Stimulated activated CD4-positive, alpha-beta T cell treated with anti-CD3 and anti-CD28 coated beads, Interleukin-2, amount 100 ng/mL, for 24 hours (primary cell): Measurements from ENCODE around the gene MRPL12.
A peak's percentile ranks its signal among the peaks of the same experiment; 100 is the strongest.

Experiments used
- DNase-seq, 2 donors: peaks; one replicate each; pipeline ENCODE4 v3.0.0-alpha.2; 2020

The MRPL12 gene

DNA sequence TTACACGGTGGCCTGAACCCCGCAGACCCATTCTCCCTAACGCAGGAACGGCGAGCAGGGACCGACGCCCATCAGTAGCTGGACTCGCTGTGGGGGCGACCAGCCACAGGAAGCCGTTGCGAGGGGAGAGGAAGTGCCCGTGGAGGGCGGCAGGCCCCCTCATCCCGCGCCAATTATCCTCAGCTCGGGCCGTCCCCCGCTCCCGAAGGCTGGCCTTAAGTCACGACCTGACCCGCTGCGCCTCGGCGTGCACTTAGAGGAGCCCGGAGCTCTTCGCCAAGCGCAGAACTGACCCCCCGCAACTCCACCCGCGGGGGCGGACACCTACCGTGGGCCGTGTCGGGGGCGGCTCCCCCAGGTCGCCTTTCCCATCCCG, 20.0 kb upstream of the MRPL12 start:
- DNase-seq = no peak

DNA sequence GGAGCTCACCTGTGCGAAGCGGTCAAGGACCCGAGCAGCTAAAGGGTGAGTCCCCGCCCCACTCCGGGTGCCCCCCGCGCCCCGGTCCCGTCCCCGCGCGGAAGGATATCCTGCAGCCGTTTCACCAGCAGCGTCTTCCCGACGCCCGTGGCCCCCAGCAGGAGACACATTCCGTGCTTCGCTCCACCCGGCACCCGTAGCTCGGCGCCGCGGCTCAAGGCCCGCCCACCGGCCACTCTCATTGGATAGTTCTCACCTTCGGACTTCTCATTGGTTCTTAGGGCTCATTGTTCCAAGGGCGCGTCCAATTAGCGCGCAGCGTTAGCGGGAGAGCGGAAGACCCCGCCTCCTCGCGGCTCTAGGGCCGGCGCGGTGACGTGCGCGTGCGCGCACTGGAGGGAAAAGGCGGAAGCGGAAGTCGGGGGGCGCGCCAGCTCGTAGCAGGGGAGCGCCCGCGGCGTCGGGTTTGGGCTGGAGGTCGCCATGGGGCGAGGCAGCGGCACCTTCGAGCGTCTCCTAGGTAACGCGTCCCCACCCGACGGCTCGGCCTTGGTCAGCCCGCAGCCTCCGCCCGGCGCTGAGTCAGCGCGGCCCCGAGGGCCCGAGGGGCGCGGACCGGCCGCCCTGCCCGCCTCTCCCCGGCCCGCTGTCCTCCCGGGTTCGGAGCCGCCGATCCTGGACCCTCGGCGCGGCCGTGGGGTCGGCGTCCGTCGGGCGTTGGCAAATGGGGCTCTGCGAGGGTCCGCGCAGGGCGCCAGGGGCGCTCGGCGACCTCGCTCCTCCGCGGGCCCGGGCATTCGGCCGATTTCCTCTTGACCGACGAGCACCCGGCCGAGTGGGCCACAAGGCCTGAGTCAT, 19.4 kb upstream of the MRPL12 start, which contains the start of the genes ARL16 and HGS:
Gene ARL16, minus strand, starts transcription at position 214 of the 858 bp plus-strand sequence. Its CDS starts 44 bp downstream, at position 170.
Gene HGS, plus strand, starts transcription at position 428 of the 858 bp plus-strand sequence. Its CDS starts 56 bp downstream, at position 484.
- peak; percentile 97 to 98 for DNase-seq

GRCh38 chr17:81684442-81684911, 18.7 kb upstream of the MRPL12 start:
- DNase-seq = no peak

- peak; percentile 63 to 69 for DNase-seq
Measured at GRCh38 chr17:81685108-81685507, 18.1 kb upstream of the MRPL12 start.

DNA sequence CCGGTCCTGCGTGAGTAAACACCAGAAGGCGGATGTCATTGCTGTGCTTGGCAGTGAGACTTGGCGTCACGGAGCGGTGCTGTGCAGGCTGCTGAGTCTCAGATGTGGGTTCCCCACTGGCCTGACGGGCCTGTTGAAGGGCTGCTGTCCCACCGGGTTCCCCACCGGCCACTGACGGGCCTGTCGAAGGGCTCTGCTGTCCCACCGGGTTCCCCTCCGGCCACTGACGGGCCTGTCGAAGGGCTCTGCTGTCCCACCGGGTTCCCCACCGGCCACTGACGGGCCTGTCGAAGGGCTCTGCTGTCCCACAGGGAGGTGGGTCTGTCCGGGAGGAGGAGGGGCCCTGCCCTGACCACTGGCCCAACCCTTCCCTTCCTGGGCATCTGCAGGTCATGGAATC, 16.6 kb upstream of the MRPL12 start:
- DNase-seq = no peak

DNA sequence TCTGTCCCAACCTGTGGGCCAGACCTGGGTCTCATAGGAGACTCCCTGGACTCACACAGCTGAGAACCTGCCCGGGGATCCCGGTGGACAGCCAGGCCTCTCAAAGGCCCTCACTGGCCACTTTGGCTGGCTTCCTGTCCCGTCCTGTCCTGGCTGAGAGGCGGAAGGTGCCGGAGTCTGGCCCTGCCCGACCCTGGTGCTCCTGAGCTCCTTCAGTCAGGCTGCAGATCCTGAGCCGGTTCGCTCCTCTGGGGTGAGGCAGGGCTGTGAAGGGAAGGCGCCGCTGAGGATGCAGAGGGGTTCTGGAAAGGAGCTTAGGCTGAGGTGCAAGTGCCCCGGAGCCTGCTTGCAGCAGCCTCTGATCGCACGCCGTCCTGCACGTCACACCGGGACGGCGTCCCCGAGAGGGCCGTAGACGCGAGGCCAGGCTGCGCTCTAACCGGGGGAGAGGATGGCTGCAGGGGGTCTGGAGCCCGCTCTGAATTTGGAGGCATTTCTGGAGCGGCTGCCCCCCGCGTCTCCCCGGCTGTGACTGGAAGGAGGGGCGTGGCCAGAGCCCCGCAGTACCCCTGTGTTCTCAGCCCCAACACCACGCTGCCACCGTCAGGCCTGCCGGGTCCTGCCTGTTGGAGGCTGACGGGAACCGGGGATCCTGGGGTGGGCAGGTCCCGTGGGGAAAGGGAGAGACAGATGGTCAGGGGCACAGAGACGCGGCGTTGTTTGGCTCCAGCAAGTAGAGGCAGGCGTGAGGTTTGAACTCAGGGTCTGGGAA, 15.2 kb upstream of the MRPL12 start:
- DNase-seq = no peak

DNA sequence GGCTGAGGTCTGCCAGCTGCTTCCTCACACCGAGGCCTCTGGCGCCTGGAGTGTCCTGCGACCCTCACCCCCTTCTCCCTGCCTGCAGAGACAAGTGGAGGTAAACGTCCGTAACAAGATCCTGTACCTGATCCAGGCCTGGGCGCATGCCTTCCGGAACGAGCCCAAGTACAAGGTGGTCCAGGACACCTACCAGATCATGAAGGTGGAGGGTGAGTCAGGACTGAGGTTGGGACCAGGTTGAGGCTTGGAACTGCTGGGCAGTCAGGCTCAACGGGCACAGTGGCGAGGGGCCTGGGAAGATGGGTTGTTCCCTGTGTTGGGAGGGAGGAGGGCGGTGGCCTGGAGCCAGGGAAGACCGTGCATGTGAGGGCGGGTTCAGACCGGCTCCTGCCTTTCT, 14.6 kb upstream of the MRPL12 start:
- no peak for DNase-seq

GRCh38 chr17:81690066-81690465, 13.1 kb upstream of the MRPL12 start:
- DNase-seq = no peak

- no peak for DNase-seq
Measured at GRCh38 chr17:81690549-81690948, 12.6 kb upstream of the MRPL12 start.

GRCh38 chr17:81691196-81691595, 12.0 kb upstream of the MRPL12 start:
- DNase-seq = no peak

DNA sequence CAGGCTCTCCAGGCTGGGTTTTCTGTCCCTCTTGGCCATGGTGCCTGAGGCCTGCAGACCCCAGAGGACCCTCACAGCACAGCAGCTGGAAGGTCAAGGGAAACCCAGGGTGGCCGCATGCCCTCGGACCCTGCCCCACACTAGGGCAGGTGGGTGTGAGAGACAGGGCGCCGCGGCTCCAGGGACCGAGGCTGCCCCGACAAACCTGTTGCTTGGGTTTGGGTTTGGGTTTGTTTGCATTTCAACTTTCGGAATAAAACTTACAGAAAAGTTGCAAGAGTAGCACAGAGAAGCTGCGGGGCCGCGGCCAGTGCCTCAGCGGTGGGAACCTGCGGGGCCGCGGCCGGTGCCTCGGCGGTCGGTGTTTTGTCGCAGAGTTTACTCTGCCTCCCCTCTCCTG, 11.6 kb upstream of the MRPL12 start:
- no peak for DNase-seq

- no peak for DNase-seq
Measured at GRCh38 chr17:81693509-81694210, 9.5 kb upstream of the MRPL12 start.

GRCh38 chr17:81694810-81695209, 8.4 kb upstream of the MRPL12 start:
- DNase-seq = no peak

DNA sequence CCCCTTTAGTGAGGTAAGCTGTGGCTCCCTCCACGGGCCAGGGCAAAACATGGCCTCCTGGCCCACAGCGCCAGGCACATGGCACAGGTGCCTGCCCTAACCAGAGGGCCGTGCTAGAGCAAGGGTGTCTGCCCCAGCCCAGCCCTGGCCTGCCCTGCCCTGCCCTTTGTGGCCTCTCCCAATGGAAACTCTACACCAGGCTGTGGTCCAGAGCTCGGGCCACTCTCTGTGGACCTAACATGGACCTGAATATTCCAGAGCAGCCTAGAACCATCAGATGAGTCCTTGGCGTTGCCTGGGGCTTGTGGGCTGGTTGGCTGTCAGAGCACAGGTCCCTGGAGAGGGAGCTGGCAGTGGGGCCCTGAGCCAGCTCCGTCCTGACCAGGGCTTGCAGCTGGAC, 8.0 kb upstream of the MRPL12 start:
- DNase-seq = no peak

- no peak for DNase-seq
Measured at GRCh38 chr17:81695801-81696200, 7.4 kb upstream of the MRPL12 start.

DNA sequence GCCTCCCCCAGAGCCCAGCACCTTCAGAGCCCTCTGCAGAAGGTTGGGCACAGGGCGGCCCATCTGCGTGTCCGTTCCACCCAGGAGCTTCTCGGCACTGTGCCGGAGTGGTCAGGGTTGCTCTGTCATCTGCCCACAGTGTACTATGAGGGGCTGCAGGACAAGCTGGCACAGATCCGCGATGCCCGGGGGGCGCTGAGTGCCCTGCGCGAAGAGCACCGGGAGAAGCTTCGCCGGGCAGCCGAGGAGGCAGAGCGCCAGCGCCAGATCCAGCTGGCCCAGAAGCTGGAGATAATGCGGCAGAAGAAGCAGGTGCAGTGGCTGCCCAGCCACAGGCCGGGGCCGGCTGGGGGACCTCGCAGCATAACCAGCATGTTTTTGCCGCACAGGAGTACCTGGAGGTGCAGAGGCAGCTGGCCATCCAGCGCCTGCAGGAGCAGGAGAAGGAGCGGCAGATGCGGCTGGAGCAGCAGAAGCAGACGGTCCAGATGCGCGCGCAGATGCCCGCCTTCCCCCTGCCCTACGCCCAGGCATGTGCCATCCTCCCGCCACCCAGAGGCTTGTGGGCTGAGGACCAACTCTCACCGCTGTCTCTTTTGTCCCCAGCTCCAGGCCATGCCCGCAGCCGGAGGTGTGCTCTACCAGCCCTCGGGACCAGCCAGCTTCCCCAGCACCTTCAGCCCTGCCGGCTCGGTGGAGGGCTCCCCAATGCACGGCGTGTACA, 6.8 kb upstream of the MRPL12 start:
- DNase-seq = no peak

- DNase-seq = no peak
Measured at GRCh38 chr17:81697261-81698044, 5.7 kb upstream of the MRPL12 start.

- no peak for DNase-seq
Measured at GRCh38 chr17:81700353-81701287, 2.5 kb upstream of the MRPL12 start.

GRCh38 chr17:81701288-81702071, 1.7 kb upstream of the MRPL12 start:
- no peak for DNase-seq
